Neural cell (in vitro differentiated cells): Measurements from ENCODE around the gene BCAS4.

Experiments
- EP300 ChIP-seq: fragments of 450-650 bp; conservative IDR thresholded peaks from 2 replicates; pipeline ENCODE4 v1.6.1; 2014; ENCODE audit warnings: antibody characterized with exemption, mild to moderate bottlenecking, moderate library complexity; ENCODE audit not compliant: poor library complexity, severe bottlenecking
- EZH2 ChIP-seq: fragments of 200-600, 300-800 bp; shearing (Covaris generic), sonication (generic); IDR thresholded peaks from 2 replicates; pipeline ENCODE4 v1.6.1; 2014; ENCODE audit warnings: antibody characterized with exemption, low read length, borderline replicate concordance, mild to moderate bottlenecking; ENCODE audit not compliant: insufficient read depth, poor library complexity, severe bottlenecking
- POLR2AphosphoS5 ChIP-seq: IDR thresholded peaks from 2 replicates; pipeline ENCODE4 v1.6.1; 2012
- RAD21 ChIP-seq: fragments of 450-650 bp; conservative IDR thresholded peaks from 2 replicates; pipeline ENCODE4 v1.6.1; 2014; ENCODE audit warnings: antibody characterized with exemption, mild to moderate bottlenecking, moderate library complexity
- SMC3 ChIP-seq: fragments of 450-650 bp; conservative IDR thresholded peaks from 2 replicates; pipeline ENCODE4 v1.6.1; 2014; ENCODE audit warnings: antibody characterized with exemption, mild to moderate bottlenecking, moderate library complexity; ENCODE audit not compliant: poor library complexity
- TAF1 ChIP-seq: IDR thresholded peaks from 2 replicates; pipeline ENCODE4 v1.6.1; 2012; ENCODE audit warnings: low read depth
- TF ChIP-seq, protein P1 (sequence below): fragments of 450-650 bp; IDR thresholded peaks from 2 replicates; pipeline ENCODE4 v1.5.1; 2014; ENCODE audit warnings: antibody characterized with exemption, mild to moderate bottlenecking, moderate library complexity; ENCODE audit not compliant: poor library complexity, severe bottlenecking
- TF ChIP-seq, protein P2 (sequence below): IDR thresholded peaks from 2 replicates; pipeline ENCODE4 v1.6.1; 2012; ENCODE audit warnings: borderline replicate concordance

GRCh38 chr20:50843331-50844276, 48.7 kb downstream of the BCAS4 start:
- TF ChIP-seq, protein P1, sequence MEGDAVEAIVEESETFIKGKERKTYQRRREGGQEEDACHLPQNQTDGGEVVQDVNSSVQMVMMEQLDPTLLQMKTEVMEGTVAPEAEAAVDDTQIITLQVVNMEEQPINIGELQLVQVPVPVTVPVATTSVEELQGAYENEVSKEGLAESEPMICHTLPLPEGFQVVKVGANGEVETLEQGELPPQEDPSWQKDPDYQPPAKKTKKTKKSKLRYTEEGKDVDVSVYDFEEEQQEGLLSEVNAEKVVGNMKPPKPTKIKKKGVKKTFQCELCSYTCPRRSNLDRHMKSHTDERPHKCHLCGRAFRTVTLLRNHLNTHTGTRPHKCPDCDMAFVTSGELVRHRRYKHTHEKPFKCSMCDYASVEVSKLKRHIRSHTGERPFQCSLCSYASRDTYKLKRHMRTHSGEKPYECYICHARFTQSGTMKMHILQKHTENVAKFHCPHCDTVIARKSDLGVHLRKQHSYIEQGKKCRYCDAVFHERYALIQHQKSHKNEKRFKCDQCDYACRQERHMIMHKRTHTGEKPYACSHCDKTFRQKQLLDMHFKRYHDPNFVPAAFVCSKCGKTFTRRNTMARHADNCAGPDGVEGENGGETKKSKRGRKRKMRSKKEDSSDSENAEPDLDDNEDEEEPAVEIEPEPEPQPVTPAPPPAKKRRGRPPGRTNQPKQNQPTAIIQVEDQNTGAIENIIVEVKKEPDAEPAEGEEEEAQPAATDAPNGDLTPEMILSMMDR: no peak
- TF ChIP-seq, protein P2, sequence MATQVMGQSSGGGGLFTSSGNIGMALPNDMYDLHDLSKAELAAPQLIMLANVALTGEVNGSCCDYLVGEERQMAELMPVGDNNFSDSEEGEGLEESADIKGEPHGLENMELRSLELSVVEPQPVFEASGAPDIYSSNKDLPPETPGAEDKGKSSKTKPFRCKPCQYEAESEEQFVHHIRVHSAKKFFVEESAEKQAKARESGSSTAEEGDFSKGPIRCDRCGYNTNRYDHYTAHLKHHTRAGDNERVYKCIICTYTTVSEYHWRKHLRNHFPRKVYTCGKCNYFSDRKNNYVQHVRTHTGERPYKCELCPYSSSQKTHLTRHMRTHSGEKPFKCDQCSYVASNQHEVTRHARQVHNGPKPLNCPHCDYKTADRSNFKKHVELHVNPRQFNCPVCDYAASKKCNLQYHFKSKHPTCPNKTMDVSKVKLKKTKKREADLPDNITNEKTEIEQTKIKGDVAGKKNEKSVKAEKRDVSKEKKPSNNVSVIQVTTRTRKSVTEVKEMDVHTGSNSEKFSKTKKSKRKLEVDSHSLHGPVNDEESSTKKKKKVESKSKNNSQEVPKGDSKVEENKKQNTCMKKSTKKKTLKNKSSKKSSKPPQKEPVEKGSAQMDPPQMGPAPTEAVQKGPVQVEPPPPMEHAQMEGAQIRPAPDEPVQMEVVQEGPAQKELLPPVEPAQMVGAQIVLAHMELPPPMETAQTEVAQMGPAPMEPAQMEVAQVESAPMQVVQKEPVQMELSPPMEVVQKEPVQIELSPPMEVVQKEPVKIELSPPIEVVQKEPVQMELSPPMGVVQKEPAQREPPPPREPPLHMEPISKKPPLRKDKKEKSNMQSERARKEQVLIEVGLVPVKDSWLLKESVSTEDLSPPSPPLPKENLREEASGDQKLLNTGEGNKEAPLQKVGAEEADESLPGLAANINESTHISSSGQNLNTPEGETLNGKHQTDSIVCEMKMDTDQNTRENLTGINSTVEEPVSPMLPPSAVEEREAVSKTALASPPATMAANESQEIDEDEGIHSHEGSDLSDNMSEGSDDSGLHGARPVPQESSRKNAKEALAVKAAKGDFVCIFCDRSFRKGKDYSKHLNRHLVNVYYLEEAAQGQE: no peak
- no peak for TF ChIP-seq RAD21
- TF ChIP-seq EP300: no peak
- no peak for TF ChIP-seq POLR2AphosphoS5
- no peak for TF ChIP-seq TAF1
- no peak for TF ChIP-seq EZH2
- TF ChIP-seq SMC3: no peak
